ENCODE data around the gene MAU2.
A peak's percentile ranks its signal among the peaks of the same experiment; 100 is the strongest.

MAU2 gene

DNA sequence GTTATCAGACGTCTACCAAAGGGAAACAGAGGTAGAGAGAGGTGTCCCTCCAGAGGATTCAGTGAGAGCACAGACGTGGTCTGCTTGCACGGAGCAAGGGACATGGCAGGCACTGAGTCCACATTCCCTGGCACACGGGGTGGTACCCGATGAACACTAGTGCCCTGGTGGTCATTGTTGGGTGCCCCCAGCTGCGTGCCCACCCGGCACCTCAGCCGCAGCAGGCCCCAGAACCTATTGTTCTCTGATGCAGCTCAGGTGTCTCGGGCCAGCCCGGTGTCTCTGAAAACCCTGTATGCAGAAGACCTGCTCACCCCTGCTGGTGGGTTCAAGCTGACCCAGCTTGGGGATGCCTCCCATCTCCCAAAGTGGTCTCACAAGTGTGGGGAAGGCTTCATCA is 12.3 kb upstream of the MAU2 start:
- DNase-seq = no peak

DNA sequence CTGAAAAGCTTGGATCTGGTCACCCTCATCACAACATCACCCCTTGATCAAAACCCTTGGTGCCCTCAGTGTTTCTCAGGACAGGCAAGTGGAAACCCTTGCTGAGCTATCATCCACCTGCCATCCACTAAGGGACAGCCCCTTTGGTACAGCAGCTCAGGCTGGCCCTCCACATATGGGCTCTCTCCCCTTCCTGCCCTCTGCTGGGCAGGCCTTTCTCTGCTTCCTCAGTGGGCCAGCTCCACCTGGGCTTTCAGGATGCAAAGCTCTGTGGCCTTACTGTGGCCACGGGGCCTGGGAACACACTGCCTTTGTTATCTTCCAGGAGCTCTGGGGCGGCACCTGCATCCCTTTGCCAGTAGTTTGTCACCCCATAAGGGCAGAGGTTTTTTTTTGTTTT is 5.2 kb upstream of the MAU2 start:
- no peak for DNase-seq

DNA sequence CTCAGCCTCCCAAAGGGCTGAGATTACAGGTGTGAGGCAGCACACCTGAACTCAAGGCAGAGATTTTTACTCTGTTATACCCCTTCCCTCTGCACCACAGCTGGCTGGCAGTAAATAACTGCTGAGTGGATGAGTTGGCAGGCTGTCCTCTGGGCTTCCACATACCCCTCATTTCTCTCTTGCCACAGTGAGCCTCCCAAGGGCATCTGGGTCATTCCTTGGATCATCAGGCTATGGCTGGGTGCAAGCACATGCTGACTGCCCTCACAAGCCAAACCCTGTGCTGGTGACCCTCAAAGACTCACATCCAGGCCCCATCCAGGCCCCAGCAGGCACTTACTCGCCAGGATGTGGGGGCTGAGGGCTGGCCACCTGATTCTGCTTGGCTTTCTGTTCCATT is 4.5 kb upstream of the MAU2 start:
- DNase-seq = no peak

DNA sequence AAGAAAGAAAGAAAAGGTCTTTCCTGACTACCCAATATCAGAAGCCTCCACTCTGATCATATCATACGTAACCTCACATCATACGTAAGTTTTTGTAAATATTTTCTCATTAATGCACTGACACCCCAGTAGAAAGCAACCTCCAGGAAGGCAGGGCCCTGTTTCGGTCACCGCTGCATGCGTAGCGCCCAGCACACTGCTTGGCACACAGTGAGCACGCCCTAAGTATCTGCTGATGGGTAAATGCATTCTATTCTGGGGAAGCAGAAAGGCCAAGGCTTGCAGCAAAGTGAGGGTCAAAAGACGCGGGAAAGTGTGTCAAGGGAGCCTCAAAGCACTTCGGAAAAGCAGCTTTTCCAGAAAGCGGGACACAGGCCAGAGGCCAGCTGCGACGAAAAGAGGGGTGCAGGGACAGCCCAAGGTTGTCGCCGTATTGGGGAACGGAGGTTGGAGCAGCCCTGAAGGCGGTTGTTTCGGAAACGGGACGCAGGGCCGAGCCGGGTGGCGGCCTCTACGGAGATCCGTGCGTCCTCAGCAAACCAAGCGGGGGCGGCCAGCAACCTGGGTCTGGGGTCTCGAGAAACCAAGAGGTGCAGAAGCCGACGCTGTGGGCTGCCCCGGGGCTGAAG is 783 bp upstream of the MAU2 start:
- no peak for DNase-seq

DNA sequence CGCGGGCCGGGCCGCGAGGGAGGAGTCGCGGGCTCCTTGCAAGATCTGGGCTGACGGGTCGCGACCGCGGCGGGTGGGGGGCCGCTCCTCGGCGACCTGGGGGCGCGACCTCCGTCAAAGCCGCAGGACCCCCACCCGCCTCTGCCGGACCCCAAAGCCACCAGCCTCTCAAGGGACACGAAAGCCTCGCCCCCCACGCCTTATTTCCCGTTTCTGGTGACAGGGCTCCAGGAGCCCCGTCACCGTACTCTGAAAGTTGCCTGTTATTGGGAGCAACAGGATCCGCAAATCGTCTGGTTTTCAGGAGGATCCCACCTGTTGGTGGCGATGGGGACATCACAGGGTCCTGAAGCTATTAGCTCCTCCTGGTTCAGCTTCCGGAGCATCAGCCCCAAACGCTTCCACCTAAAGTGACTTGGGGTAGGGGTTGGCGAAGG is 530 bp downstream of the MAU2 start:
- peak in 2 of 6 experiments; percentile 22 to 45 for DNase-seq

DNA sequence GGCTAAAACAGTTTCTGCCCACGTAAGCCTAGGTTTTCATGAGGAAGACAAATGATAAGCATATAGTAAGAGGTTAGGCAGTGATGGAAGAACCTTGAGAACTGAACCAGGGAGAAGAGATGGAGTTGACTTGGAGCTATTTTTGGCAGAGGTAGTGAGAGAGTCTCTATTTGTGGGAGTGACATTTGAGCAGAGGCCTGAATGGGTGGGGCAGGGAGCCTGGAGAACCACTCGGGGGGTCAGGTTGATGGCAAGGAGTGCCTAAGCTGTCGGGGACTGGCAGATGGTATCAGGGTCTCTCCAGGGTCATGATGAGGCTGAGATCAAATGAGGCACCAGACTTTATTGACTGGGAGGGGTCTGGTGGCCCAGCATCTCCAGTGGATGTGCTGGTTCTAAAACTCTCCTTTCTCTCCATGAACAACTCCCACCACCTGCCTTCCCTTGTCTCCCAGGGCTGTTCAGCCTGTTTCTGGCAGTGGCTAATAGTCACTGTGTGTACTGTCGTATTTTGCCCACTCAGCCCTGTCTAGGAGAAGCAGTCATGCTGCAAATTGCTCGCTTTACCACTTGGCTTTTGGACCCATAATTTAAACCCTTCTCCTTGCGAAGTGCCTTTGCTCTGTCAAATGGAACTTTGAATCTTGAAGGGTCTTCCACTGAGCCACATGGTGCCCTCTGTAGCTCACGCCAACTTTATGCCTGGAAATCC is 3.6 kb downstream of the MAU2 start:
- DNase-seq = no peak

DNA sequence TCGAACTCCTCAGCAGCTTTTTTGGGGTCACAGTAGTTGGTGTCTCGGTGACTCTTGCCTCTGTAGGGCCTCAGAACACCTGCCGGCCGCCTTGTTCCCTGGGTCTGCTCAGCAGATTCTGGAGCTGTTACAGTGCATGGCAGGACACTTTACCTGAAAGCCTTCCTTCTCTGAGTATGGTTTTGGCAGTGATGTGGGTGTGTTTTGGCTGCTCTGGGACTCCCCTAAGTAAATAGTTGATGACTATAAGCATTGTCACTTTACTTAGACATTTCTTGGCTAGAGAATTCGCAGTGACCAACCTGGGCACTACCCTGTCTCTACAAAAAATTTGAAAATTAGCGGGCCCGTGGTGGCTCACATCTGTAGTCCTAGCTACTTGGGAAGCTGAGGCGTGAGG is 7.0 kb downstream of the MAU2 start:
- no peak for DNase-seq

DNA sequence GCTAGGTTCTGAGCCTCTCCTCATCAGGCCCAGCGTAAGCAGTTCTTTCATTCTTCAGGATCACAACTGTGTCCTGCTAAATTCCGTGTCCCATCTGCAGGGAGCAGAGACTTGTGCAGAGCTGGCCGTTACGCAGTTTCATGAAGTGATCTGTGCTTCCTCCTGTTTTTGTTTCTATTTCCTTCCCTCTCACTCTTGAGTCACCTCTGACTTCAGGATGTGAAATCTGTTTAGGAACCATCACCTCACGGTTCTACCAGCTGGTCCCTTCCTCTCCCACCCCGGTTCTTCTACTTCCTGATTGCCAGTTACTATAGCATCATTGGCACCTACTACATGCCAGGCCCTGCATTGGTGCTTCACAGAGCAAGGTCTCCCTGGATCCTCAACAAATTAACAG is 8.5 kb downstream of the MAU2 start:
- DNase-seq = no peak

- DNase-seq = no peak
Measured at GRCh38 chr19:19334063-19334988, 13.7 kb downstream of the MAU2 start.

GRCh38 chr19:19334989-19335344 is 14.3 kb downstream of the MAU2 start:
- no peak for DNase-seq

DNA sequence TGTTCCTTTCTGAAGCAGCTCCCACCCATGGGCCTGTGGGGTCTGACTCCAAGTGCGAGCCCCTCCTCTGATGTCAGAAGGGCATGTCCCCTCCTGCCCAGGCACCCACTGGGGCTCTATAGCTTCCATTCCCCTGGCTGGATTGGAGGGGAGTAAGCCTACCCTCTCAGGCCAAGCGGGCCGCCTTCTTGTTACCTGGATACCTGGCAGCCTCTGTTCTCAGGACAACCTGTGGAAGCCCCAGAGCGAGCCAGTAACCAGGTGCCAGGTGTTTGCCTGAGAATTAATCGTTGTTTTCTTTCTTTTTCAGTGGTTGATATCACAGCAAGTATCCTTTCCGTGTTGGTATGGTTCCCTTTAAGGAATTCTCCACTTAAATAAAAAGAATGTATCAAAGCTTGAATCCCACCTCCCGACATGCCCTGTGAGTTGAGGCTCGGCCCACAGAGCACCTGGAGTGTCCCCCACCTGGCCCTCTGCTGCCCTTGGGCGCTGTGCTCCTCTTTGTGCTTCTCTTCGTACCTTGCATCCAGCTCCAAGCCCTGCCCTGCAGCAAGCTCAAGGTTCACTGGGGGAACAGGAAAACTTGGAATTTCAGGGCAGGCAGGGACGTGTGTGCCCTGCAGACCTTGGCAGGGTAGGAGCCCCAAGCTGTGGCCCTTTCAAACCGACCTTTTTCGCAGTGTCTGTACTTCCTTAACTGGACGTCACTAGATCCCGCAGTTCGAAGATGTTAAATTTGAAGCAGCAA is 15.0 kb downstream of the MAU2 start:
- DNase-seq = no peak

- DNase-seq = no peak
Measured at GRCh38 chr19:19336597-19336996, 16.0 kb downstream of the MAU2 start.

GRCh38 chr19:19337120-19337519 is 16.5 kb downstream of the MAU2 start:
- no peak for DNase-seq

GRCh38 chr19:19338082-19338481 is 17.5 kb downstream of the MAU2 start:
- no peak for DNase-seq

- no peak for DNase-seq
Measured at GRCh38 chr19:19341026-19341425, 20.4 kb downstream of the MAU2 start.

DNA sequence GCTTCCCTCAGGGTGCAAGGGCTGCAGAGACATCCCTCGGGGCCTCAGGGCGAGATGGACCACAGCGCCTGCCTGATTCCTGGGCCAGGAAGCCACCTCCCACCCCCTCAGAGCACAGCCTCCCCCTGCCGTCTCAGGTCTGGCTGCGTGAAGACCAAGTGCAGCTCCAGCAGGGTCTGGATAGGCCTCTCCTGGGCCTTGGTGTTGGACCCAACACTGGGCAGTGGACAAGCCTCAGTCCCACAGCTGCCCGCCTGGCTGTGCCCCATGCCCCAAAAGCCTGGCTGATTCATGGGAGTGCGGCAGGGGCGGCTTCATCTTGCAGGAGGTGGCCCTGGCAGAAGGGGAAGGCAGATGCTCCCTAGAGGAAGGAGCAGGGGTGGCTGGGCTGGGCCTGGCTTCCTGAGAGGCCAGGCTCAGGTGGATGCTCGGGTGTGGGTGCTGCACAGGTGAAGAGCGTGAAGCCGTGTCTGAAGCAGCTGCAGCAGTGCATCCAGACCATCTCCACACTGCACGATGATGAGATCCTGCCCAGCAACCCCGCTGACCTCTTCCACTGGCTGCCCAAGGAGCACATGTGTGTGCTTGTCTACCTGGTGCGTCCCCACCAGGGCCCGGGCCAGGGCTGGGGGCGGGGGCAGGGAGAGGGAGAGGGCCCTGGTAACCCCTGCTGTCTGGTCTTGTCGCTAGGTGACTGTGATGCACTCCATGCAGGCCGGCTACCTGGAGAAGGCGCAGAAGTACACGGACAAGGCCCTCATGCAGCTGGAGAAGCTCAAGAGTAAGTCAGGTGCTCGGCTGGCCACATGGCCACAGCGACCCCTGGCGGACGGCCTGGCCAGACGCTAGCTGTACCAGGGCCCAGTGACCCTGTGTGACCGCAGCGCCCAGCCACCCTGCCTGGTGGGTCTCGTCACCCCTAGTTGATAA is 21.7 kb downstream of the MAU2 start:
- no peak for DNase-seq

GRCh38 chr19:19343016-19343362 is 22.4 kb downstream of the MAU2 start:
- no peak for DNase-seq

DNA sequence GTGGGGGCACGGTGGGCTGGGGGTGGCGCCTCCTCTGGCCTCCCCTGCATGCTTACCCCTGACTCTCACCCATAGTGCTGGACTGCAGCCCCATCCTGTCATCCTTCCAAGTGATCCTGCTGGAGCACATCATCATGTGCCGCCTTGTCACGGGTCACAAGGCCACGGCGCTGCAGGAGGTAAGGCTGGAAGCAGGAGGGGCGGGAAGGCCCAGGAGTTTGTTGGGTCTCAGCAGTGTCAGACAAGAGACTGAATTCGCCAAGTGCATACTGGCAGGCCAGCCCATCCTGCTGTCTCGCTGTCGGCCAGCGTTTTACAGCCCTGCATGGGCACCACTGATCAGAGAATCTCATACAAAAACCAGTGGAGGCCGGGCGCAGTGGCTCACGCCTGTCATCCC is 23.1 kb downstream of the MAU2 start:
- no peak for DNase-seq

DNA sequence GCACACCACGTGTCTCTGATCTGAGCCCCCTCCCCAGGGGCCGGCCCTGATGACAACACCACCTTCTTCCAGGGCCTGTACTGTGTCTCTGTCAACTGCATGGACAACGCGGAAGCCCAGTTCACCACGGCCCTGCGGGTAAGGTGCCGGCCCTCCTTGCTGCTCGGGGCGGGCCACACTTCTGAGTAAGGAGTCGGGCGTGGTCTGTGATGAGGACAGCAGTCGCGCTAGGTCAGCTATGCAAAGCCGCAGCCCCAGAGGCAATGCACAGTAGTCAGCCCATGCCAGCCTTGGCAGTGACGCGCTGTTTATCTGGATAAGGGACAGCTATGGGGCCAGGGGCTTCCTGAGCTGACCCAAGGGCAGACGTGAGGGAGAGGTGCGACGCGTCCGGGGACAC is 24.6 kb downstream of the MAU2 start:
- no peak for DNase-seq

- DNase-seq = no peak
Measured at GRCh38 chr19:19345970-19346369, 25.3 kb downstream of the MAU2 start.

DNA sequence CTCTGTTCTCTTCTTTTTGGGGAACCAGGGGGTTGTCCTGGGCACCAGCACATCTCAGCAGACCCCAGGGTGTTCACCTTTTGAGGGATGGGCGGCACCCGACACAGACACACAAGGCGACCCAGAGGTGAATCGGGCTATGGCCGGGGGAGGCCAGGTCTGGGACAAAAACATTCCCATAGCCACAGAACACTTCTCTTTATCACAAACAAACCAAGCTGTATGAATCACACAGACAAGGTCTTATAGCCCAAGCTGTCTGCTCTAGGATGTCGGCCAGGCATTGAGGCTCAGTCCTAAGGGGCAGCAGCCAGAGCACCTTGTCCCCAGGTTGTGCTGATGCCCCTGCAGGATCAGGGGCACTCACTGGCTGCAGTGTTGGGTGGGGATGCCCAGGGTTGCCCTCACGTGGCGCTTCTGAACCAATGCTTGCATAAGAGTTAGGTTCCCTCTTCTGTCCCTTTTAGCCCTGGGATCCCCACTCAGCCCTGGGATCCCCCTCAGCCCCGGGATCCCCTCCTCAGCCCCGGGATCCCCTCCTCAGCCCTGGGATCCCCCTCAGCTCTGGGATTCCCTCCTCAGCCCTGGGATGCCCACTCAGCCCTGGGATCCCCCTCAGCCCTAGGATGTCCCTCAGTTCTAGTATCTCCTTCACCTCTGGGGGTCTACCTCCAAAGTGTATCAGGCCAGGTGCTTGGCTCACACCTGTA is 26.9 kb downstream of the MAU2 start:
- DNase-seq = no peak
